ENCODE measurements around the gene MRPL57.
"Not testable (repeated sequence)": the region's sequence is repeated elsewhere in the genome, so short reads cannot be mapped to it uniquely, and the experiment has no call there.

MRPL57 gene

GRCh38 chr13:21176215-21176981, at the start of gene MRPL57, which contains the start of gene SKA3:
Gene MRPL57, plus strand, starts transcription at chr13:21176658. Its CDS starts 259 bp downstream, at chr13:21176917.
Gene SKA3, minus strand, starts transcription at chr13:21176552. Its CDS starts 75 bp downstream, at chr13:21176477.
- DNase-seq = peak; percentile 84

- DNase-seq = no peak
Observed at GRCh38 chr13:21130116-21130515, 46.3 kb upstream of the MRPL57 start.

- DNase-seq = no peak
Observed at GRCh38 chr13:21133077-21133476, 43.4 kb upstream of the MRPL57 start.

- no peak for DNase-seq
Observed at GRCh38 chr13:21134475-21134874, 42.0 kb upstream of the MRPL57 start.

GRCh38 chr13:21135833-21136232, 40.6 kb upstream of the MRPL57 start:
- not testable (repeated sequence) for DNase-seq

- DNase-seq = no peak
Observed at GRCh38 chr13:21137696-21138095, 38.8 kb upstream of the MRPL57 start.

- DNase-seq = no peak
Observed at GRCh38 chr13:21138561-21138960, 37.9 kb upstream of the MRPL57 start.

- DNase-seq = no peak
Observed at GRCh38 chr13:21139374-21139773, 37.1 kb upstream of the MRPL57 start.

- no peak for DNase-seq
Observed at GRCh38 chr13:21142766-21143165, 33.7 kb upstream of the MRPL57 start.

- no peak for DNase-seq
Observed at GRCh38 chr13:21147827-21148226, 28.6 kb upstream of the MRPL57 start.

- no peak for DNase-seq
Observed at GRCh38 chr13:21148557-21149258, 27.8 kb upstream of the MRPL57 start.

GRCh38 chr13:21149568-21149967, 26.9 kb upstream of the MRPL57 start:
- DNase-seq = no peak

GRCh38 chr13:21150013-21150412, 26.4 kb upstream of the MRPL57 start:
- DNase-seq = no peak

- no peak for DNase-seq
Observed at GRCh38 chr13:21152251-21152899, 24.1 kb upstream of the MRPL57 start.

- DNase-seq = no peak
Observed at GRCh38 chr13:21164631-21165030, 11.8 kb upstream of the MRPL57 start.

GRCh38 chr13:21165606-21166005, 10.9 kb upstream of the MRPL57 start:
- DNase-seq = not testable (repeated sequence)

- DNase-seq = no peak
Observed at GRCh38 chr13:21171420-21171819, 5.0 kb upstream of the MRPL57 start.

- DNase-seq = not testable (repeated sequence)
Observed at GRCh38 chr13:21173767-21174166, 2.7 kb upstream of the MRPL57 start.

GRCh38 chr13:21175656-21176214, 723 bp upstream of the MRPL57 start:
- DNase-seq = peak; percentile 32

GRCh38 chr13:21176982-21177284, 475 bp downstream of the MRPL57 start:
- no peak for DNase-seq

- DNase-seq = no peak
Observed at GRCh38 chr13:21181671-21182070, 5.2 kb downstream of the MRPL57 start.

GRCh38 chr13:21186410-21186809, 10.0 kb downstream of the MRPL57 start:
- DNase-seq = not testable (repeated sequence)

- DNase-seq = not testable (repeated sequence)
Observed at GRCh38 chr13:21194756-21195155, 18.3 kb downstream of the MRPL57 start.
